IPS-18c (cell line): ENCODE measurements around the gene PKN3.

Experiments
- H3K4me3 ChIP-seq: 2 replicates; pipeline ENCODE4 v1.7.0; 2013; ENCODE audit warnings: low read depth, mild to moderate bottlenecking, low read length, moderate library complexity; ENCODE audit not compliant: insufficient read depth
- H3K9me3 ChIP-seq: one replicate; pipeline ENCODE4 v1.6.1; 2013; ENCODE audit warnings: mild to moderate bottlenecking, low read length, moderate library complexity; ENCODE audit not compliant: control insufficient read depth, insufficient read depth

PKN3 gene

GRCh38 chr9:128712451-128713410 is 10.4 kb downstream of the PKN3 start:
- Histone ChIP-seq H3K4me3 (no peak overlapping the region; the same call in 1 of the 2 replicates), H3K9me3 (peaks cover 2% of the 10 kb centered on the region)

GRCh38 chr9:128713411-128713780 is 11.1 kb downstream of the PKN3 start:
- Histone ChIP-seq H3K9me3 (peaks cover 2% of the 10 kb centered on the region), H3K4me3 (no peak overlapping the region; the same call in 1 of the 2 replicates)

- Histone ChIP-seq H3K4me3 (no peak overlapping the region), H3K9me3 (peaks cover 2% of the 10 kb centered on the region)
Observed at GRCh38 chr9:128713941-128714573, 11.8 kb downstream of the PKN3 start.

- H3K9me3 ChIP-seq = peaks cover 2% of the 10 kb centered on the region
- no peak overlapping the region for H3K4me3 ChIP-seq
Observed at GRCh38 chr9:128714586-128715435, 12.5 kb downstream of the PKN3 start.

GRCh38 chr9:128715436-128715750 is 13.1 kb downstream of the PKN3 start:
- H3K4me3 ChIP-seq = no peak overlapping the region
- peaks cover 2% of the 10 kb centered on the region for H3K9me3 ChIP-seq

- peaks cover 2% of the 10 kb centered on the region for H3K9me3 ChIP-seq
- no peak overlapping the region for H3K4me3 ChIP-seq
Observed at GRCh38 chr9:128716581-128717254, 14.4 kb downstream of the PKN3 start.

GRCh38 chr9:128718047-128718446 is 15.7 kb downstream of the PKN3 start:
- no peak overlapping the region for H3K4me3 ChIP-seq
- peaks cover 2% of the 10 kb centered on the region for H3K9me3 ChIP-seq

- Histone ChIP-seq H3K4me3 (no peak overlapping the region), H3K9me3 (peaks cover 2% of the 10 kb centered on the region)
Observed at GRCh38 chr9:128718475-128718874, 16.2 kb downstream of the PKN3 start.

- H3K4me3 ChIP-seq = no peak overlapping the region
- H3K9me3 ChIP-seq = peaks cover 2% of the 10 kb centered on the region
Observed at GRCh38 chr9:128719919-128720605, 17.8 kb downstream of the PKN3 start.

- H3K9me3 ChIP-seq = no peaks in the 10 kb centered on the region
- no peak overlapping the region for H3K4me3 ChIP-seq
Observed at GRCh38 chr9:128720841-128721486, 18.7 kb downstream of the PKN3 start.

GRCh38 chr9:128721487-128722010 is 19.2 kb downstream of the PKN3 start:
- Histone ChIP-seq H3K9me3 (no peaks in the 10 kb centered on the region), H3K4me3 (no peak overlapping the region)

- Histone ChIP-seq H3K9me3 (no peaks in the 10 kb centered on the region), H3K4me3 (peak overlapping the region; percentile 87)
Observed at GRCh38 chr9:128722380-128723351, 20.4 kb downstream of the PKN3 start.

GRCh38 chr9:128723352-128723865 is 21.1 kb downstream of the PKN3 start:
- H3K4me3 ChIP-seq = peak overlapping the region; percentile 87

GRCh38 chr9:128723866-128724743 is 21.8 kb downstream of the PKN3 start, which contains the start of gene ZDHHC12:
ZDHHC12 (minus strand) TSS chr9:128724127; CDS start chr9:128724093, 34 bp downstream.
- H3K4me3 ChIP-seq = peak within 1 kb of the TSS; percentile 87
- no peaks in the 10 kb centered on the region for H3K9me3 ChIP-seq

More at GRCh38 chr9:128723352-128723865, 21.1 kb downstream of the PKN3 start:
- H3K9me3 ChIP-seq = no peaks in the 10 kb centered on the region
